Body of pancreas (tissue), 4 donors: ENCODE data around the gene IZUMO4. TPM values are rescaled to one million over a fixed set of nuclear protein-coding genes. Genes with fewer than 3 reads are reported as not detected.

Experiments
- ATAC-seq: fragments of 150-250 bp; one replicate; pipeline ENCODE4 v1.9.1; 2016
- DNase-seq, 4 donors: peaks; one replicate each; pipeline ENCODE4 v3.0.0-alpha.2; 2019
- H3K27ac ChIP-seq, 4 donors: fragments of 200-600 bp; sonication (generic); 1 replicate in 3 of 4; 2 replicates in 1 of 4; pipeline versions ENCODE4 v1.5.1 to v1.6.1; 2016 to 2019; ENCODE audit warnings: mild to moderate bottlenecking in 1 of 4, mixed read lengths in 1 of 4, moderate library complexity in 1 of 4
- H3K27me3 ChIP-seq, 2 donors: fragments of 200-600 bp; sonication (generic); one replicate each; pipeline ENCODE4 v1.6.0; 2016; ENCODE audit warnings: mild to moderate bottlenecking in 1 of 2
- H3K36me3 ChIP-seq, 2 donors: fragments of 200-600 bp; sonication (generic); replicated peaks in 1 of 2; 2 replicates each; pipeline ENCODE4 v1.5.1; 2016; ENCODE audit warnings: low read depth in 2 of 2; ENCODE audit not compliant: insufficient read depth in 1 of 2
- H3K4me1 ChIP-seq: fragments of 200-600 bp; sonication (generic); one replicate; pipeline ENCODE4 v1.6.0; 2016
- H3K4me3 ChIP-seq, 2 donors: fragments of 200-600 bp; sonication (generic); 1 replicate in 1 of 2; 2 replicates in 1 of 2; pipeline ENCODE4 v1.5.1; 2016 to 2019
- H3K9me3 ChIP-seq, 3 donors: fragments of 200-600 bp; sonication (generic); 1 replicate in 2 of 3; 2 replicates in 1 of 3; pipeline ENCODE4 v1.5.1; 2016
- CTCF ChIP-seq, 7 experiments: fragments of 450-650 bp in 4 of 7; fragments of 200-600 bp in 3 of 7; sonication (generic) in 3 of 7; IDR thresholded peaks; one replicate each; pipeline ENCODE4 v1.5.1; 2016 to 2019; ENCODE audit warnings: antibody characterized with exemption in 7 of 7
- POLR2A ChIP-seq, 3 donors: fragments of 450-650 bp; IDR thresholded peaks; one replicate each; pipeline ENCODE4 v1.6.1; 2016; ENCODE audit warnings: antibody characterized with exemption in 3 of 3, mild to moderate bottlenecking in 2 of 3
- WGBS, 2 donors: methylation state at CpG; one replicate each; pipeline ENCODE4 v1.1.5; 2017; 5-methylcytosine and 5-hydroxymethylcytosine counted together
- intact Hi-C: fragments of 100-400 bp; cut with DNase I; formaldehyde crosslinking; loops from one replicate; pipeline ENCODE4 v1.15.1; 2023
- total RNA-seq, 2 donors: library from RNA; depleted of rRNA; stranded (reverse); fragments of >200 nt; gene quantifications; one replicate each; pipeline ENCODE4 v1.1.0, GENCODE V29; 2016

IZUMO4 gene
- total RNA-seq, 2 donors from 2014 or later: 3.4 to 4.0 TPM

GRCh38 chr19:2063824-2064223 lies 32.9 kb upstream of the IZUMO4 start:
- no peak for TF ChIP-seq CTCF (IDR thresholded peaks at IDR 0.05)
- no peak for TF ChIP-seq POLR2A (IDR thresholded peaks at IDR 0.05)
- intact Hi-C loops: no loop called here

GRCh38 chr19:2064395-2064787 lies 32.3 kb upstream of the IZUMO4 start:
- intact Hi-C loops: no loop called here
- Histone ChIP-seq H3K4me3 (no peak overlapping the region), H3K36me3 (no peaks in the 10 kb centered on the region), H3K27ac (peak overlapping the region in 1 of 4 donors; percentile 64), H3K4me1 (peaks cover 31% of the 10 kb centered on the region), H3K9me3 (no peaks in the 10 kb centered on the region), H3K27me3 (no peaks in the 10 kb centered on the region)
- WGBS, 2 donors: 75 to 80% methylated on average over 8 to 13 of the region's 13 CpGs
- TF ChIP-seq POLR2A (IDR thresholded peaks at IDR 0.05) (no peak), CTCF (IDR thresholded peaks at IDR 0.05) (no peak)
- no peak for ATAC-seq
- DNase-seq: no peak

More at GRCh38 chr19:2063824-2064223, 32.9 kb upstream of the IZUMO4 start:
- Histone ChIP-seq H3K27ac (no peak overlapping the region), H3K36me3 (no peaks in the 10 kb centered on the region), H3K4me1 (peaks cover 32% of the 10 kb centered on the region), H3K27me3 (no peaks in the 10 kb centered on the region), H3K4me3 (no peak overlapping the region), H3K9me3 (no peaks in the 10 kb centered on the region)
- ATAC-seq (no peak), DNase-seq (no peak)
- WGBS, 2 donors: 84 to 87% methylated on average over 8 of the region's 8 CpGs

- 73 to 84% methylated on average over 6 to 32 of the region's 38 CpGs for WGBS, 2 donors
- intact Hi-C loops: no loop called here
- TF ChIP-seq CTCF (IDR thresholded peaks at IDR 0.05) (no peak), POLR2A (IDR thresholded peaks at IDR 0.05) (no peak)
These were observed 31.8 kb upstream of the IZUMO4 start for GRCh38 chr19:2064788-2065524.

GRCh38 chr19:2070436-2070827 lies 26.3 kb upstream of the IZUMO4 start:
- Histone ChIP-seq H3K27ac (peak overlapping the region in 2 of 4 donors; percentile 15 to 41), H3K4me1 (peaks cover 15% of the 10 kb centered on the region), H3K27me3 (no peaks in the 10 kb centered on the region), H3K9me3 (no peaks in the 10 kb centered on the region), H3K4me3 (no peak overlapping the region), H3K36me3 (peaks cover 5 to 7% of the 10 kb centered on the region in 2 donors)
- TF ChIP-seq POLR2A (IDR thresholded peaks at IDR 0.05) (no peak), CTCF (IDR thresholded peaks at IDR 0.05) (no peak)
- DNase-seq (peak in 2 of 4 donors; percentile 38 to 48), ATAC-seq (peak; percentile 48)
- WGBS, 2 donors: 54 to 68% methylated on average over 10 of the region's 10 CpGs
- intact Hi-C loops: loop anchor here (5.0 kb wide), 1 partner anchor 48 kb away; no protein-coding TSS in a partner anchor

More at GRCh38 chr19:2064788-2065524, 31.8 kb upstream of the IZUMO4 start:
- Histone ChIP-seq H3K4me1 (peaks cover 31% of the 10 kb centered on the region), H3K4me3 (no peak overlapping the region), H3K27me3 (no peaks in the 10 kb centered on the region), H3K9me3 (no peaks in the 10 kb centered on the region), H3K27ac (peak overlapping the region in 2 of 4 donors; percentile 10 to 64), H3K36me3 (no peaks in the 10 kb centered on the region)
- DNase-seq: peak in 1 of 4 donors; percentile 24
- ATAC-seq: no peak
